ENCODE results near the gene C2orf49. TPM values are rescaled to one million over a fixed set of nuclear protein-coding genes. Genes with fewer than 3 reads are reported as not detected.

C2orf49 gene
- total and polyA plus RNA-seq, 2 donors (not counting 3 experiments of a cell fraction or from before 2014, with no cell fraction given): 4.6 to 15.0 TPM

- dilution Hi-C loops (cut with MboI; ENCODE audit: extremely low pct_ligation_motif_present, low sequenced_read_pairs) (no loop called here), intact Hi-C loops (cut with micrococcal nuclease) (no loop called here)
- Histone ChIP-seq H3K9me3 (replicated peaks; ENCODE audit: control insufficient read depth, insufficient read depth, low read length) (no peaks in the 10 kb centered on the region), H2AFZ (ENCODE audit: low read depth, low read length) (no peak overlapping the region), H3K9me1 (replicated peaks; ENCODE audit: control insufficient read depth, extremely low read depth, insufficient read depth, low read length) (no peaks in the 10 kb centered on the region), H3K4me2 (ENCODE audit: insufficient read depth, low read length) (no peak overlapping the region), H4K20me1 (replicated peaks; ENCODE audit: control insufficient read depth, extremely low read depth, insufficient read depth, low read length) (no peaks in the 10 kb centered on the region), H3K27me3 (ENCODE audit: control insufficient read depth in 2 of 2, insufficient read depth in 2 of 2, low read length in 2 of 2) (no peaks in the 10 kb centered on the region), H3K4me3 (replicated peaks in 1 of 3; ENCODE audit: insufficient read depth in 1 of 3, low read depth in 1 of 3, low read length in 3 of 3) (no peak overlapping the region), H3K36me3 (ENCODE audit: control insufficient read depth in 2 of 2, extremely low read depth in 1 of 2, insufficient read depth in 2 of 2, low read length in 2 of 2) (peaks cover 10 to 22% of the 10 kb centered on the region in 2 experiments), H3K27ac (ENCODE audit: insufficient read depth, low read depth, low read length) (no peak overlapping the region), H3K79me2 (ENCODE audit: control insufficient read depth, insufficient read depth, low read length) (peaks cover 14% of the 10 kb centered on the region), H3K9ac (replicated peaks; ENCODE audit: extremely low read depth, insufficient read depth, low read length) (no peak overlapping the region), H3K4me1 (ENCODE audit: control insufficient read depth, extremely low read depth, insufficient read depth, low read length) (no peaks in the 10 kb centered on the region)
- CTCF ChIA-PET: interaction anchor here (1.5 to 2.3 kb wide), 4 partner anchors 10 to 225 kb away, joined by 3 to 24 read pairs (median 7); no protein-coding TSS in a partner anchor
- no TSS peak for BruUV-seq (replicated peaks)
- no peak for TF ChIP-seq FOS (IDR thresholded peaks at IDR 0.05; ENCODE audit: borderline replicate concordance, insufficient read depth, low read length)
- TF ChIP-seq MYC (IDR thresholded peaks at IDR 0.05; ENCODE audit: low read depth, low read length): no peak
- TF ChIP-seq POLR2AphosphoS5 (IDR thresholded peaks at IDR 0.05; ENCODE audit: insufficient read depth, low read depth, low read length): no peak
- no peak for TF ChIP-seq GATA2 (IDR thresholded peaks at IDR 0.05; ENCODE audit: insufficient read depth, insufficient read length, low read depth, low read length)
- no peak for TF ChIP-seq CTCF (IDR thresholded peaks at IDR 0.05; ENCODE audit: extremely low read depth in 1 of 2, insufficient read depth in 1 of 2, low read depth in 1 of 2, low read length in 2 of 2)
- TF ChIP-seq JUN (IDR thresholded peaks at IDR 0.05; ENCODE audit: borderline replicate concordance, insufficient read depth, insufficient read length, low read depth): no peak
- no peak for TF ChIP-seq EZH2 (IDR thresholded peaks at IDR 0.05; ENCODE audit: borderline replicate concordance, low read depth, low read length, severe bottlenecking)
- TF ChIP-seq POLR2A (IDR thresholded peaks at IDR 0.05; ENCODE audit: low read depth, low read length): no peak
- DNase-seq (ENCODE audit: low read depth, low spot score) (no peak), FAIRE-seq (no peak)
- POLR2A ChIA-PET: no interaction called here
These were observed 41.2 kb upstream of the C2orf49 start for GRCh38 chr2:105296017-105296611.

All from endothelial cell of umbilical vein (primary cell).